ENCODE measurements around the gene NCOA3. TPM values are rescaled to one million over a fixed set of nuclear protein-coding genes. Genes with fewer than 3 reads are reported as not detected.

The NCOA3 gene
- total and polyA plus RNA-seq, 7 donors = 11.9 to 56.9 (median 18.1) TPM

GRCh38 chr20:47540443-47541354 is 39.0 kb downstream of the NCOA3 start:
- Histone ChIP-seq H3K27ac (no peak overlapping the region), H3K4me3 (no peak overlapping the region), H3K4me1 (peaks cover 46% of the 10 kb centered on the region), H3K9me3 (no peaks in the 10 kb centered on the region), H3K27me3 (ENCODE audit: insufficient read depth in 3 of 3, low read length in 2 of 3) (no peaks in the 10 kb centered on the region), H3K36me3 (ENCODE audit: insufficient read depth in 1 of 2, low read depth in 1 of 2) (no peaks in the 10 kb centered on the region)
- no peak for TF ChIP-seq CTCF (IDR thresholded peaks at IDR 0.05)
- DNase-seq (no peak), ATAC-seq (no peak)
- WGBS, 3 donors = 70 to 78% (median 72%) methylated on average over 5 of the region's 5 CpGs
- intact Hi-C loops (cut with DNase I) = no loop called here

- ATAC-seq = no peak
- no peak for DNase-seq
- H3K9me3 ChIP-seq = no peaks in the 10 kb centered on the region
- intact Hi-C loops (cut with DNase I) = no loop called here
- H3K4me3 ChIP-seq = no peak overlapping the region
- no peaks in the 10 kb centered on the region for H3K36me3 ChIP-seq (ENCODE audit: insufficient read depth in 1 of 2, low read depth in 1 of 2)
- no peaks in the 10 kb centered on the region for H3K27me3 ChIP-seq (ENCODE audit: insufficient read depth in 3 of 3, low read length in 2 of 3)
- peaks cover 51% of the 10 kb centered on the region for H3K4me1 ChIP-seq
- no peak for TF ChIP-seq CTCF (IDR thresholded peaks at IDR 0.05)
- WGBS, 3 donors = 64 to 81% (median 66%) methylated on average over 2 to 3 of the region's 3 CpGs
- H3K27ac ChIP-seq = no peak overlapping the region
These were observed 39.8 kb downstream of the NCOA3 start for GRCh38 chr20:47541355-47541922.

GRCh38 chr20:47543006-47543431 is 41.3 kb downstream of the NCOA3 start:
- intact Hi-C loops (cut with DNase I) = no loop called here
- DNase-seq = no peak
- Histone ChIP-seq H3K4me3 (no peak overlapping the region), H3K27ac (no peak overlapping the region), H3K27me3 (ENCODE audit: insufficient read depth in 3 of 3, low read length in 2 of 3) (no peaks in the 10 kb centered on the region), H3K9me3 (no peaks in the 10 kb centered on the region), H3K36me3 (ENCODE audit: insufficient read depth in 1 of 2, low read depth in 1 of 2) (no peaks in the 10 kb centered on the region), H3K4me1 (peaks cover 44% of the 10 kb centered on the region)
- no peak for TF ChIP-seq CTCF (IDR thresholded peaks at IDR 0.05)
- 56 to 66% (median 61%) methylated on average over 1 of the region's 1 CpG for WGBS, 3 donors
- ATAC-seq = peak in 1 of 4 donors; percentile 35

- WGBS, 3 donors = 53 to 63% (median 53%) methylated on average over 2 of the region's 2 CpGs
These were observed 42.6 kb downstream of the NCOA3 start for GRCh38 chr20:47544240-47544639.

More at GRCh38 chr20:47544240-47544639, 42.6 kb downstream of the NCOA3 start:
- Histone ChIP-seq H3K27ac (no peak overlapping the region), H3K4me1 (peaks cover 36% of the 10 kb centered on the region), H3K9me3 (no peaks in the 10 kb centered on the region), H3K4me3 (no peak overlapping the region), H3K27me3 (ENCODE audit: insufficient read depth in 3 of 3, low read length in 2 of 3) (no peaks in the 10 kb centered on the region), H3K36me3 (ENCODE audit: insufficient read depth in 1 of 2, low read depth in 1 of 2) (no peaks in the 10 kb centered on the region)
- TF ChIP-seq CTCF (IDR thresholded peaks at IDR 0.05) = no peak
- intact Hi-C loops (cut with DNase I) = no loop called here
- ATAC-seq (no peak), DNase-seq (no peak)

All from psoas muscle (tissue), 8 donors.